A204.1 (cell line): Measurements from ENCODE around the gene SCML1.

Experiments used
- FAIRE-seq: peaks from 2 replicates; lab custom pipeline; 2012; peaks lifted over from hg19 to GRCh38; lab: Jason Lieb, UNC

Gene SCML1, protein sequence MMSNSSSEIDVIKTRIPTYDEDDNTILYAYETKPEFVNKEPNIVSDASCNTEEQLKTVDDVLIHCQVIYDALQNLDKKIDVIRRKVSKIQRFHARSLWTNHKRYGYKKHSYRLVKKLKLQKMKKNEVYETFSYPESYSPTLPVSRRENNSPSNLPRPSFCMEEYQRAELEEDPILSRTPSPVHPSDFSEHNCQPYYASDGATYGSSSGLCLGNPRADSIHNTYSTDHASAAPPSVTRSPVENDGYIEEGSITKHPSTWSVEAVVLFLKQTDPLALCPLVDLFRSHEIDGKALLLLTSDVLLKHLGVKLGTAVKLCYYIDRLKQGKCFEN

DNA sequence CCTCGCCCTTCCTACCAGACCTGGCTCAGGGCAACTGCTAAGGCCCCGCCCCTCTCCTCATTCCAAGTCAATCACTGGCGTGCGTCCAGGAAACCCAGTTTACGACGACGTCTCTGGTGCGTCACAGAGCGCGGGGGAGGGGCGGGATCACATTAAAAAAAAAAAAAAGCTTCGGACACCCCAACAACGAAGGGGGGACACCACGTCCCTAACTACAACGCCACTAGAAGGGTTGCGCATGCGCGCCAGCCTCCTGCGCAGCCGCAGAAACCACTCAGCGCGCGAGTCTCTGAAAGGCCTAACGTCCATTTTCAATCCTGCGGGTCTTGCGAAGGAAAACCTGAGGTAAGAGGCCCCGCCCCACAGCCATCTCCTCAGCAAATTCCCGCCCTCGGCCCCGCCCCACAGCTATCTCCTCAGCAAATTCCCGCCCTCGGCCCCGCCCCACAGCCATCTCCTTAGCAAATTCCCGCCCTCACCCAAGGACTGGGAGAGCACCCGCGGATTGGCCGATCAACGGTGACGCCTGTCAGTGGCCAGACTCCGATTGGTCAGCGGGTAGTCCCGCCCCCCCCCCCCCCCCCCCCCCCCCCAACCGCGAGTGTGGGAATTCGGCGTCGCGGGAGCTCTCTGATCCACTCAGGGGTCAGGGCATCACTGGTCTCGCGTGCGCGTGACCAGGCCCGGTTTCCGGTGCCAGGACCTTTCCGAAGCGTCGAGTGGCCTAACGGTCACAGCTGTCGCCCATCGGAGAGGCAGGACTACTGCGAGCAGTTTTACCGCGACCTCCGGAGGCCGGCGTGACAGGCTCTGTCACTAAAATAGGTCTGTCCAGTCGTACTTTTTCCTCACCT, at the start of gene SCML1:
SCML1 (plus strand) TSS at position 638 of the 854 bp plus-strand sequence. CDS start 6,694 bp downstream, outside the sequence.
- no peak for FAIRE-seq

DNA sequence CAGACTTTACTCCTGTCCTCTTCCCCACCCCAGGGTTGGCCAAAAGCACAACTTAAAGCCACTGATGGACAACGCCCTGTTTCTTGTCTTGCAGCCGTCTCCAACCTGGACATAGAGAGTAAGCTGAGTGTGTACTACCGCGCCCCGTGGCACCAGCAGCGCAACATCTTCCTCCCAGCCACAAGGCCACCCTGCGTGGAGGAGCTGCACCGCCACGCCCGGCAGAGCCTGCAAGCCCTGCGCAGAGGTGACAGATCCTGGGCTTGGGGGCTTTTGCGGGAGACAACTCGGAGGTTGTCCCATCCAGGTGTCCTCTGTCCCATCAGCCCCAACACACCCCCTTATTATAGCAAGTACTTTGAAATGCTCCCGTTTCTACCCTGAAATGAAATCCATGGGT, 49.6 kb upstream of the SCML1 start:
- no peak for FAIRE-seq

DNA sequence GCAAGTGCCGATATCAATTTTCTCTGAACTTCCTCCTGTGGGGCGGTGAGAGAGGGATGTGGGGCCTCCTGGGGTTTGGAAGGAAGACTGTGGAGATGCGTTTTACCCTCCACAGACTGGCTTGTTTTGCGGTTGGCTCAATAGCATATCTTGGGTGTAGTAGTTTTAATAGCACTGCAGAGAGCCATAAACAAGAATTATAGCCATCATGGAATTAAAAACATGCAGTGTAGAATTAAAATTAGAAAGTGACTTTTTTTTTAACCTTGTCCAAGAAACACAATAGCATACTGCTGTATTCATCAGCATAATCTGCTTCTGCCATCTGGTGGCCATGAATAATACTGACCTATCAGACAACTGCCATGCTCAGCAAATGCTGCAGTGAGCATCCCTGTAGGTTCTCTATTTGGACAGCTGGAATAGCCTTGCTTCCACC, 47.3 kb upstream of the SCML1 start:
- peak; percentile 91 for FAIRE-seq

DNA sequence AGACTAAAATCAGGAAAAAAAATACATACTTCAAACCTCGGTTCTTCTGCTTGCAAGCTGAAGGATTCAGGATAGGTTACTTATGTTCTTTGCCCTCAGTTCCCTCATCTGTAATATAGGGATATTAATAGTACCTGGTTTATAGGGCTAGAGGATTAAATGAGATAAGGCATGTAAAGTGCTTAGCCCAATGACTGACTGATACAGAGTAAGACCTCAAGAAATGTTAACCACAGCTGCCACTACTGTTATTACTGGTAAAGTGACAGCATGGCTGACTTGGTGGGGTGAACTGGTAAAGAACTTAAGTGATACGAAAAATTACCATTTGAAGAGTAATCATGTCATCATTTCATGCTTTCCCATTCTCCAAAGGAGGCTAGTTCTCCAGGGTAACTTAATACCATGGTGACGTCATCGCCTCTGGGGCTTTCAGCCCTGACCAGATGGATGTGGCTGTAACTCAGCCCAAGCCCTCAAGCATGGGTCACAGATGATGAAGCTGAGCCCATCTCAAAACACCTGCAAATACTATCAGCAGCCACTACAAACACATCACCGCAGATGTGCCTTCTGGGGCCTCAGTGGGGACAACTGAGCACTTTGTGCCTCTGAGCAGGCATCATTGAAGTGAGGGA, 44.5 kb upstream of the SCML1 start:
- no peak for FAIRE-seq

DNA sequence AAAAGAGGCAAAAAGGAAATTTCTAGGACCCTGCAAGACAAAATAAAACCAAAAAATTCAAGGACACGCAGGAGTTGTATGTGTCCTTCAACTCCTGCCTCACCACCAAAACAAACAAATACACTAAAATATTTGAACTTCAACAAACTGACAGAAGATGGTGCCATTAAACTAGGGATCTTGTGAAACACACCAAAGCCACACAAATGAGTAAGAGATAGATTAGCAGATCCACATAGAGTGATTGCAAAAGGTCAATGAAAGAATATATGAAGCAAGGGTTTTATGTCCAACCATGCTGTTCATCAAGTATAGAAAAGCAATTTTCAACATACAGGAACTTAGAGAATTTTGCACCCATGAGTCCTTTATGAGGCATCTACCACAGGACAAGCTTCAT, 40.1 kb upstream of the SCML1 start:
- no peak for FAIRE-seq

DNA sequence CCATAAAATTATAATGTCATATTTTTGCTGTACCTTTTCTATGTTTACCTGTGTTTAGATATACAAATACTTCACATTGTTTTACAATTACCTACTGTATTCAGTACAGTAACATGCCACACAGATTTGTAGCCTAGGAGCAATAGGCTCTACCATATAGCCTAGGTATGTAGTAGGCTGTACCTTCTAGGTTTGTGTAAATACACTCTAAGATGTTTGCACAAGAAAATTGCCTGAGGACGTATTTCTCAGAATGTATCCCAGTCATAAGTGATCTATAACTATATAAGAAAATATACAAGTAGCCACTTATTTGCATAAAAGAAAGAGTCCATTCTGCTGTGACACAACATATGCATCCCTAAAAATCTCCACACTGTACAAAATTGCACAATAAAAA, 36.3 kb upstream of the SCML1 start:
- FAIRE-seq = no peak

DNA sequence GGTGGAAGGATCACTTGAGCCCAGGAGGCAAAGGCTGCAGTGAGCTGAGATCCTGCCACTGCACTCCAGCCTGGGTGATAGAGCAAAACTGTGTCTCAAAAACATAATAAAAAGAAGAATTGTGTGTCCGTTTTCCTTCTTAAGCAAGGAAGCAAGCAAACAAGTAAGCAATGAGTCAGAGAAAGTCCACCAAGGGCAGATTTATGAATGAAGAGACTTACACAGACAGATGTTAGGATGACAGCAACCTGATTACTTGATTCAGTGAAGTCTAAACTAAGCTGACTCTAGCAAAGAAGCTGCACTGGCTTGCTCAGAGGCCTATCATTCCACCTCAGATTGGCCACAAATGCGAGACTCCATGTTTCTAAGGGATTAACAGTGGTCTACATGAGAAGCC, 34.1 kb upstream of the SCML1 start:
- FAIRE-seq = no peak

DNA sequence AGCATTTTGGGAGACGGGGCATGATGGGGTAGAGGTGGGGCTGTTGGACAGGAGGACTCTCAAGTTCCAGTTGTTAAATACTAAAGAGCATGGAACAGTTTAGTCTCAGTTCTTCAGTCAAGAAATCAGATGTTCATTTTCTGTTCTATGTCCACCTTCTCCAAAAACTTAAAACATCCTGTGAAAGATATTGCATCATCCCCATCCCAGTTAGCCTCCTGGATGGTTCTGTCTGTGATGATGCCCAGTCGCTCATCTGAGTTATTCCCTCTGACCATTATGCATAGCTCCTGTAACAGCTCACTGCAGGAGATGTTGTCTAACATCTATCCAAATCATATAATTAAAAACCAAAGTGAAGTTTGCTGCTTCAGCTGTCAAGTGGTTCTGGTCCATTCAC, 32.1 kb upstream of the SCML1 start:
- no peak for FAIRE-seq

DNA sequence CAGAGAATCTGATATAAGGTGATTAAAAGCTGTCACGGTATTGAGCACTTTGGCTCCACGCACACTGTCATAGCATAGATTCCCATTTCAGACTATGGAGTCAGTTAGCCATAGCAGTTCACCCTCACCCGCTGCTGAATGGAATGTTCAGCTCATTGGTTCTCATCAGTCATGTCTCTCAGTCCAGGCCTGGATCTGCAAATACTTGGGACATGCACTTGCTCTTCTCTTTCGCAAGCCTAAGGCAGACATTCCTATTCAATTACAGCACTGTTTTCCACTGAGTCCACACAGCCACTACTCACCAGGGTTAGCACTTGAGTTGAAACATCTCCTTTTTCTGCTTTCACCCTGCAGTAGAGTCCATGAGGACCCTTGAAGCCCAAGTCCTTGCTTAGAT, 30.6 kb upstream of the SCML1 start:
- FAIRE-seq = no peak

DNA sequence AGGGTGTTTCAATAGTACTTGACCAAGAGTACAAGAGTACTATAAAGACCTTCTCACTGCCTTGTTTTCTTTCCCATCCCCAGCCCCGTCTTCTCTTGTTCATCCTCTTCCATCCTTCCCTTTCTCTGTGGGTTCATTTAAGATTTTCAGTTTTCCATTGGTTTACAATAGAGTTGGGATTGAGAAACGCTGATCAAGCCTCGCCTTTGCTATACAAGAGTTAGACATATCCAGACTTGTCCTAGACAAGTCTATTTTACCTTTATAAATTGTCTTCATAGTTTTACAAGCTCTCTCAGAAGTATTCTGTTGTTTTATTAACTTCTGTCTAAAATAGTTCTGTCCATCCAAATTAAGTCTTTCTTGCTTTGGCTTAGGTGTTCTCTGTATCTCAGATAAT, 29.6 kb upstream of the SCML1 start:
- no peak for FAIRE-seq

DNA sequence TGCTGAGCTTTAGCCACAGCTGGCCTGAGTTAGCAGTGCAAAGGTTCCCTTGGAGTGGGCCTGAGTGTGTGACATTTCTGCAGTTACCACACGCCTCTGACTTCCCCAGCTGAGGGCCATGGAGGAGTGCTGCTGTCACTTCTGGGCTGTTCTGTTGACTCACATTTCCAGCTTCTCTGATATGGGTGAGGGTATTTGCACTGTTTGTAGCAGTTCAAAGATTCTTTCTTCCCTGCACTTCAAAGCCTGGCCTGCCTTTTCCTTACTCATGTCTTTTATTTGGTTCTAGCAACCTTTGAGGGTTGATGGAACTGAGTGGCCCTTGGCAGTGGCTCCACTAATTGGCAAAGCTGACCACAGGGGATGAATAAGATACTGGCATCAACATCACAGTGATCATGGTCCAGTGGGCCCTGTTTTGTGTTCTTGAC, 26.4 kb upstream of the SCML1 start:
- no peak for FAIRE-seq

DNA sequence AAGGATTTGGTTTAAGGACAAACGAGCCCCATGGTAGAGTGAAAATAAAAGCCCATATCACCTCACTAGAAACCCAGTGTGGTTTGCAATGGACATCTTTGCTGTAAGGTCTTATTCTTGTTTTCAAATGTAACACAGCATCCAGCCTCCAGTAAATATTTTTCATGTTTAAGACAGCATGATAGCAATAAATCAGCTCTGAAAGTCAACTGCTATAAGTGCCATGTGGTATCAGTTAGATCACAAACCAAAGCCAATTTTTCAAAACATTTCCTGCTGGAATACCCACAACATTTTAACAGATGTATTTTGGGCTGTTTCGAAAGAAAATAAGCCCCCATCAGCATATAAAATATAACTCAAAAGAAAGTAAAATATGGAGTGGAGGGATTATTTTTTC, 24.0 kb upstream of the SCML1 start:
- FAIRE-seq = no peak

DNA sequence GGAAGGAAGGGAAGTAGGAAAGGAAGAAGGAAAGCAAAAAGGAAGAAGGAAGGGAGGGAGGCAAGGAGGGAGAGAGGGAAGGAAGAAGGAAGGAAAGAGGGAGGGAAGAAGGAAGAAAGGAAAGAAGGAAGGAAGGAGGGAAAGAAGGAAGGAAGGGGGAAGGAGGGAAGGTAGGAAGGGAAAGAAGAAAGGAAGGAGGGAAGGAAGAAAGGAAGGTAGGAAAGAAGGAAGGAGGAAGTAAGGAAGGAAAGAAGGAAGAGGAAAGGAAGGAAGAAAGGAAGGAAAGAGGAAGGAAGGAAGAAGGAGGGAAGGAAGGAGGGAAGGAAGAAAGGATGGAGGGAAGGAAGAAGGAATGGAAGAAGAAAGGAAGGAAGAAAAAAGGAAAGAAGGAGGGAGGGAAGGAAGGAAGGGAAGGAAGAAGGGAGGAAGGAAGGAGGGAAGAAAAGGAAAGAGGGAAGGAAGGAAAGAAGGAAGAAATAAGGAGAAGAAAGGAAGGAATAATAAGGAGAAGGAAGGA, 18.6 kb upstream of the SCML1 start:
- no peak for FAIRE-seq

DNA sequence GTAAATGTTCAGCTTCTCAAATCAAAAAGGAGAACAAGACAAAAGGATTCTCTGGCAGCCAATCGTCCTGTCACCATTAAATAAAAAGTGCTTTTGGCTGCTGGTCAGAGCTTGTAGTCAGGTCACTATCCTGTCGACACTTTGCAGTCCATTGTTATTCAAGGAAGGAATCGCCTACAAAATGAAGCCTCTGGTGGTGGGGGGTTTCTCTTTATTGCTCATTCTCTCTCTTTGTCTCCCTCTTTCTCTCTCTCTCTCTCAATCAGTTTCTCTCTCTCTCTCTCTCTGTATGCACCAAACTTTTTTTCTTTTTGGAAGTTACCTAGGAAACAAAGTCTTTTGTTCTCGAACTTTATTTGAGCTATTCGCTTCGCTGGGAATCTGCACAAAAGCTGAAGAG, 17.6 kb upstream of the SCML1 start:
- no peak for FAIRE-seq

DNA sequence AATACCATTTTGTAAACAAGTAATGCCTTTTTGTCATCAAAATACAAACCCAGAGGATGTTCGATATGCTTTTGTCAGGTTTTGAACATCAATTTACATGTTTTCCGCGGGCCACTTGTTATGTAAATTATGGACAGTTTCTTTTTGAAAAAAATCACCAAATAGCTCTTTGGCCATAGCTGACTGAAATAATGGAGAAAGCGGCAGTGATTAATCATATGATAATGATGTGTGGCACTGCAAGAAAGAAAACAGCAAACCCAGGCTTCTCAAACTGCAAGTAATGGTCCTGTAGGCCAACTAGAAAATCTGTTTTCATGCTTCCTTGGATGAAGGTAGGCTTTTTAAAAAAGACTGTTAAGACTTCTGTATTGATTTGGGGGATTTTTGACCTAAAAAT, 15.6 kb upstream of the SCML1 start:
- FAIRE-seq = no peak

DNA sequence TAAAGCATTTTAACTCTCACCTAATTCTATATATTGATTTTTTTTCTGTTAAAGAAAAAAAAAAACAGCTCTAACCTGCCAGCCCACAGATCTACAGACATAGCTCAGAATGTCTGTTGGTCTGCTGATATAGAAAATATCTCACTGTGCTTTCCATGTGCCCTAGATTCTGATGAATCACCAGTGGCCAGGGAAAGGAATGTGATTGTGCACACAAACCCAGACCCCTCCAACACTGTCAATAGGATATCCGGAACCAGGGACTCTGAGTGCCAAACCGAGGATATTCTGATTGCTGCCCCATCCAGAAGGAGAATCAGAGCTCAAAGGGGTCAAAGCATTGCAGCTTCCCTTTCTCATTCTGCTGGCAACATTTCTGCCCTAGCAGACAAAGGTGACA, 12.1 kb upstream of the SCML1 start:
- no peak for FAIRE-seq

DNA sequence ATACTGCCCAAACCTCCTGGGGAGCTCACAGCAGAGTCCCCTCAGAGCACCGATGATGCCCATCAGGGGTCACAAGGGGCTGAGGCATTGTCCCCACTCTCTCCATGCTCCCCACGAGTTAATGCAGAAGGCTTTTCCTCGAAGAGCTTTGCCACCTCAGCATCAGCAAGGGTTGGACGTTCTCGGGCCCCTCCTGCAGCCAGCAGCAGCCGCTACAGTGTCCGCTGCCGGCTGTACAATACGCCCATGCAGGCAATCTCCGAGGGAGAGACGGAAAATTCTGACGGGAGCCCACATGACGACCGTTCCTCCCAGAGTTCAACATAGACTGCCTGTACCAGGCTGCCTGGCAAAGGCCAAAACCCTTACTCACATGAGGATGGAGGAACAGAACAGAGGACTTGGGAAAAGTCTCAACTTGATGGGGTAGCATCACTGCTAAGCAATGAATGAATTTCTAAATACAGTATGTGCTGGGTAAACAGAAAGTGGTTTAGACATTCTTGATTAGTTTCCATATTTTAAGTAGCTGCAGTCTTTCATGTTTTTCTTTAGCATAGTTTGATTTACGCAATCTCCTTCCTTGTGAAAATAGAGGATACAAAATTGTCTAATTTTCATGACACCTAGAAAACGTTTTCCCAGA, 5.0 kb upstream of the SCML1 start:
- no peak for FAIRE-seq

DNA sequence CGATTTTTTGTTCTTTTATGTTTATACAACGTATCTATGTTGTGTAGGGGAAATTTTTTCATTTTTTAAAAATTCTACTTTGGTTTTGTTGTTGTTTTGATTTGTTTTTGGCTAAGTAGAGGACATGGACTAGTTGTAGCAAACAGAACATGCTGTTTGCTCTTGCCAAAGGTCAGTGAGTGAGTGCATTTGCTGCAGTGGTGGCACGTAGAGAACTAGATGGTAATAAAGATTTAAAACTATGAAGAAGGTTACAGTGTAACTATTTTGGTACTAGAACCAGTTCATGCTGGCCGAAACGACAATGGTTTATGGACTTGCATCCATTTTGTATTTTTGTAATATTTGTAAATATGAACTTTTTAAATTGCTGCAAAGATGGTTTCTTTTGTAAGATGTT, 1.9 kb upstream of the SCML1 start:
- no peak for FAIRE-seq

DNA sequence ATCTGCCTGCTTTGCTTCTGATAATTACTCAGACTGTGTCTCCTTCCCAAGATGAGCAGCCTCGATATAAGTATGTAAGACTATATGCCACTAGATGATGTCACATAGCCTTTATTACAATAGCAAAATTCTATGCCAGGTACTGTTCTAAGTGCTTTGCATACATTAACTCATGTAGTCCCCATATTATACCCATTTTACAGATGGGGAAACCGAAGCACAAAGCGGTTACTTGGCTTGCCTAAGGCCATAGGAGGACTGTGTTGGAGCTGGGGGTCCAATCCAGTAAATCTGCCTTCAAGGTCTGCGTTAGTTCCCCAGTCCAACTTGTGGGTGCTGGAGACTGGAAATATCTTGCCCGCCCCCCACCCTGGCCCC, 826 bp upstream of the SCML1 start:
- FAIRE-seq = no peak

DNA sequence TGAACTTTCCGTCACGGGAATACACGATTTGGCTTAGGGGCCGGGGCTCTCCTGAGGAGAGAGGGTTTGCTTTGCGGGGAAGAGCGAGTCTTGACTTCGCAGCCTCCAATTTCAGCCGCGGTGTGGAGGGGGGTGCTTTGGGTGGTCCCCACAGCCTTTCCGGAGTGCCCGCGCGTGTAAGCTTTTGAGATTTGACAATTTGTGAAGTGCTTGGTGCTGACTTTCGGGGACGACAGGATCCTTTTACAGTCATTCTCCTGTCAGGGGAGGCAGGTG, 355 bp downstream of the SCML1 start:
- no peak for FAIRE-seq

DNA sequence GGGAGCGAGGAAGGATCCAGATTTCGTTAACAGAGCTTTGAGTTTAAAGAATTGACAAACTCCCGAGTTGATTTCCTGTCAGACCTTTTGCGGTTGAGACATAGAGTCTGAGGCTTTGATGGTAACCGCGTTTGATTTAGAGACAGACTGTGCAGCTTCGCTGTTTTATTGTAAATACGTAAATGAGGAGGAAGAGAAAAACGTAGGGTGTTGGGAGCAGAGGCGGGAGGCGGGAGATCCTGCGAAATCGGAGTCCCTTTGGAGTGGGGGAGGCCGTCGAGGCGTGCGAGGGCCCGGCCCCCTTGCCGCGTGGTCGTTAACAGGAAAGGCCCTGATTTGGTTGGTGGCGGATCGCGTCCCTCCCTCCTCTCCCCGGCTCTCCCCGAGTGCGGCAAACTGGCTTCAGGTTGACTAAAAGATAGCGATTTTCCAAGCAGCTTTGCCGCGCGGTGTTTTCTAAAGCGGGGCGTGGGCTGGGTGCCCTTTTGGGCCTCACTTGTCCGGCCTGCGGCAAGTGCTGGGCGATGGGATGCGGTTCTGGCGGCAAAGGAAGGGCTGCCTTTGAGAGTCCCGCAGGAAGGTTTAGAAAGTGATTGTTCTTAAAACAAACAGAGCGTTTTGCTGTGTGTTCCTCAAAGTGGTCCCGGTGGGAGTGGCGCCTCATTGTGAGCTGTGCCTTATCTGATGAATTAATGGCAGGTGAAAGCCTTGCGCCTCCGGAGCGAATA, 857 bp downstream of the SCML1 start:
- FAIRE-seq = no peak
